GM12874 (cell line): Measurements from ENCODE around the gene HPSE2.

ENCODE experiments used
- CTCF ChIP-seq: IDR thresholded peaks from 2 replicates; pipeline ENCODE4 v1.5.1; 2011; ENCODE audit warnings: low read depth, mild to moderate bottlenecking, control low read depth, low read length, moderate library complexity; ENCODE audit not compliant: insufficient read depth

HPSE2 gene

DNA sequence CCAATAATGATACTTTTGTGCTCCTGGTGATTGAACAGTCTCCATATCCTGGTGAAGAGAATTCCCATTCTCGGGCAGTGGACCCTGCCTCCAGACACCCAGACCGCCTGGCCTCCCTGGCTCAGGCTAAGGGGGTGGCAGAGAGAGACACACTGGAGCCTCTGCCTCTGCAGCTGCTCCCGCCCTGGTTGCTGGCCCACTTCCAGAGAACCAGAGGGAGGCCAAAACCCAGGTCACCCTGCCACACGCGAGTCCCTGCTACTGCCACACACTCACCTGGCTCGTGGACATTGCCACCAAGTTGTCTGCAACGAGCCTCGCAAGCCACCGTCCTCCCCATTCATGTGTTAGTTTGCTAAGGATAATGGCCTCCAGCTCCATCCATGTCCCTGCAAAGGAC lies 221.8 kb downstream of the HPSE2 start:
- TF ChIP-seq CTCF, result no peak

- TF ChIP-seq CTCF, result no peak
Observed at GRCh38 chr10:99010286-99010685, 225.4 kb downstream of the HPSE2 start.

- no peak for TF ChIP-seq CTCF
Observed at GRCh38 chr10:99008054-99008453, 227.6 kb downstream of the HPSE2 start.

DNA sequence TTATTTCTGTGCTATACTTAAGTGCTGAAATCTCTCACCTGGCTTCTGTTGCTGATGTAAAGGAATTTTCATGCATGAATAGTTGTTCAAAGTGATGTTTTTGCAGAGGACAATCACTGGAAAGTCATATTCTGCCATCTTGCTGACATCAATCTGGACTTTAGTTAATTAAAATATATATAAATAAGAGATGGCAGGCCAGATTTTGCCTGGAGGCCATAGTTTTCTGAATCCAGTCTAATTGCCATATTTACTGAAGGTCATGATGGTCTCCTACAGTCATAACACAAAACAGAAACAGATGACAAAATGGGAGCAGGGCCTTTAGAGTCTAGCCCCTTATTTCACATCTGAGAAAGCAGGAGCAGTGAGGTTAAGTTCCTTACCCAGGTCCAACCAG lies 228.2 kb downstream of the HPSE2 start:
- TF ChIP-seq CTCF, result no peak

- TF ChIP-seq CTCF, result no peak
Observed at GRCh38 chr10:99005254-99005653, 230.4 kb downstream of the HPSE2 start.

GRCh38 chr10:99004738-99005137 lies 230.9 kb downstream of the HPSE2 start:
- TF ChIP-seq CTCF, result no peak

GRCh38 chr10:99002392-99002791 lies 233.3 kb downstream of the HPSE2 start:
- TF ChIP-seq CTCF, result no peak

DNA sequence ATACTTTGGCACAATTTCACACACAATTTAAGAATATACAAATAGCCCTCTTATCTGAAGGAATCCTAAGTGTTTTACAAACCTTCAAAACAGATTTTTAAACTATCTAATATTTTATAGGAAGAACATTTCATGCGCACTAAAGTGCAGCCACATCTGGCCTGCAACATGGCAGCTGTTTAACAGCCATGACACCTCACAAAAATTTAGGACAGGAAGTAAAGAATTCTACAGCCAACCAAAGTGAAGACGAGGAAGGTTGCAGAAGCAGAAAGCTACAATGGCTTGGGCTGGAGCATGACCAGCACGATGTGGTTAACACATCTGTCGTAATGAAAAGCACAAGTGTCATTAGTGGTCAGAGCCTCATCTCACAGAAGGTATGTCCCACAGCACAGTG lies 238.1 kb downstream of the HPSE2 start:
- no peak for TF ChIP-seq CTCF
